Transverse colon (tissue), 4 donors: Measurements from ENCODE around the gene PITPNC1. TPM values are rescaled to one million over a fixed set of nuclear protein-coding genes. Genes with fewer than 3 reads are reported as not detected.

Experiments
- DNase-seq: peaks from one replicate; pipeline ENCODE4 v3.0.0-alpha.2; 2019
- H3K27ac ChIP-seq, 4 donors: fragments of 200-600 bp; sonication (generic); 2 replicates each; pipeline ENCODE4 v1.5.1; 2016 to 2018; ENCODE audit warnings: inconsistent platforms in 4 of 4
- H3K27me3 ChIP-seq: fragments of 200-600 bp; sonication (generic); 2 replicates; pipeline ENCODE4 v1.5.1; 2017; ENCODE audit warnings: inconsistent platforms
- H3K36me3 ChIP-seq, 4 donors: fragments of 200-600 bp; sonication (generic); 2 replicates each; pipeline ENCODE4 v1.5.1; 2017 to 2019; ENCODE audit warnings: inconsistent platforms in 4 of 4
- H3K4me1 ChIP-seq, 4 donors: fragments of 200-600 bp; sonication (generic); 2 replicates each; pipeline ENCODE4 v1.5.1; 2017 to 2020; ENCODE audit warnings: inconsistent platforms in 4 of 4
- H3K4me3 ChIP-seq, 4 donors: fragments of 200-600 bp; sonication (generic); 1 replicate in 1 of 4; 2 replicates in 3 of 4; pipeline versions ENCODE4 v1.5.1 to v1.6.1; 2017 to 2019; ENCODE audit warnings: inconsistent platforms in 4 of 4
- H3K9me3 ChIP-seq, 2 donors: fragments of 200-600 bp; sonication (generic); 2 replicates each; pipeline ENCODE4 v1.5.1; 2017 to 2019; ENCODE audit warnings: inconsistent platforms in 2 of 2
- CTCF ChIP-seq, 5 experiments: fragments of 200-600 bp in 3 of 5; fragments of 450-650 bp in 2 of 5; sonication (generic) in 3 of 5; IDR thresholded peaks; 1 replicate in 2 of 5; 2 replicates in 3 of 5; pipeline ENCODE4 v1.5.1; 2016 to 2017; ENCODE audit warnings: antibody characterized with exemption in 5 of 5, inconsistent platforms in 3 of 5, mild to moderate bottlenecking in 2 of 5, moderate library complexity in 1 of 5
- EP300 ChIP-seq: sonication (generic); formaldehyde crosslinking; IDR thresholded peaks from one replicate; pipeline ENCODE4 v1.6.1; 2017; ENCODE audit warnings: antibody characterized with exemption, low read depth
- POLR2A ChIP-seq: fragments of 450-650 bp; IDR thresholded peaks from one replicate; pipeline ENCODE4 v1.6.1; 2016; ENCODE audit warnings: antibody characterized with exemption, mild to moderate bottlenecking, moderate library complexity
- POLR2AphosphoS5 ChIP-seq, 3 donors: sonication (generic); formaldehyde crosslinking; IDR thresholded peaks; one replicate each; pipeline ENCODE4 v1.6.1; 2016; ENCODE audit warnings: antibody characterized with exemption in 3 of 3
- WGBS, 2 donors: methylation state at CpG; one replicate each; pipeline ENCODE4 v1.1.5; 2018; ENCODE audit warnings: low coverage in 1 of 2; 5-methylcytosine and 5-hydroxymethylcytosine counted together
- in situ Hi-C, 4 donors: fragments of 200-750 bp; cut with MboI; loops; one replicate each; pipeline versions ENCODE4 v1.15.0 to v1.15.1; 2017; ENCODE audit warnings: low sequenced_read_pairs in 3 of 4, low pct_ligation_motif_present in 1 of 4, low pct_unique_long_range_greater_than_20kb in 1 of 4
- intact Hi-C: fragments of 100-400 bp; cut with DNase I; formaldehyde crosslinking; loops from one replicate; pipeline ENCODE4 v1.15.1; 2023; ENCODE audit warnings: low total_unique reads
- total RNA-seq, 4 donors: library from RNA; depleted of rRNA; stranded (reverse); fragments of >200 nt; gene quantifications; one replicate each; pipeline ENCODE4 v1.1.0, GENCODE V29; 2016

PITPNC1 gene
- total RNA-seq, 4 donors from 2014 or later, result 1.6 to 10.3 (median 4.0) TPM

GRCh38 chr17:67548693-67549092, 171.6 kb downstream of the PITPNC1 start:
- DNase-seq, result no peak
- in situ Hi-C loops, result no loop called here
- Histone ChIP-seq H3K27me3 (no peaks in the 10 kb centered on the region), H3K4me3 (no peak overlapping the region), H3K9me3 (no peaks in the 10 kb centered on the region), H3K36me3 (no peaks in the 10 kb centered on the region), H3K4me1 (peaks cover 6 to 15% (median 9%) of the 10 kb centered on the region in 4 donors), H3K27ac (no peak overlapping the region)
- no peak for TF ChIP-seq POLR2A
- no peak for TF ChIP-seq POLR2AphosphoS5 (IDR thresholded peaks at IDR 0.05)
- TF ChIP-seq EP300, result no peak
- TF ChIP-seq CTCF (IDR thresholded peaks at IDR 0.05), result no peak
- WGBS, 2 donors, result 97 to 100% methylated on average over 2 to 3 of the region's 3 CpGs
- intact Hi-C loops, result no loop called here

GRCh38 chr17:67549820-67550219, 172.7 kb downstream of the PITPNC1 start:
- no peak overlapping the region for H3K27ac ChIP-seq
- WGBS, 2 donors, result 84 to 92% methylated on average over 2 to 9 of the region's 9 CpGs
- no peak for TF ChIP-seq CTCF (IDR thresholded peaks at IDR 0.05)
- no peak for TF ChIP-seq EP300
- no peak for TF ChIP-seq POLR2AphosphoS5 (IDR thresholded peaks at IDR 0.05)
- no peak for TF ChIP-seq POLR2A
- DNase-seq, result no peak
- H3K27me3 ChIP-seq, result no peaks in the 10 kb centered on the region
- H3K36me3 ChIP-seq, result no peaks in the 10 kb centered on the region
- in situ Hi-C loops, result no loop called here
- intact Hi-C loops, result no loop called here
- H3K4me1 ChIP-seq, result peaks cover 6 to 15% (median 9%) of the 10 kb centered on the region in 4 donors
- H3K9me3 ChIP-seq, result no peaks in the 10 kb centered on the region
- no peak overlapping the region for H3K4me3 ChIP-seq

GRCh38 chr17:67554634-67555033, 177.6 kb downstream of the PITPNC1 start:
- intact Hi-C loops, result no loop called here
- in situ Hi-C loops, result no loop called here
- no peak for DNase-seq
- Histone ChIP-seq H3K4me3 (no peak overlapping the region), H3K4me1 (no peaks in the 10 kb centered on the region), H3K36me3 (no peaks in the 10 kb centered on the region), H3K27me3 (no peaks in the 10 kb centered on the region), H3K27ac (no peak overlapping the region), H3K9me3 (no peaks in the 10 kb centered on the region)
- TF ChIP-seq CTCF (IDR thresholded peaks at IDR 0.05), result no peak
- no peak for TF ChIP-seq POLR2AphosphoS5 (IDR thresholded peaks at IDR 0.05)
- TF ChIP-seq EP300, result no peak
- no peak for TF ChIP-seq POLR2A
- WGBS, 2 donors, result 95% methylated on average over 6 of the region's 6 CpGs

- 86 to 100% methylated on average over 1 of the region's 1 CpG for WGBS, 2 donors
- in situ Hi-C loops (no loop called here), intact Hi-C loops (no loop called here)
- Histone ChIP-seq H3K9me3 (no peaks in the 10 kb centered on the region), H3K27ac (no peak overlapping the region), H3K27me3 (no peaks in the 10 kb centered on the region), H3K4me1 (no peaks in the 10 kb centered on the region), H3K36me3 (no peaks in the 10 kb centered on the region), H3K4me3 (no peak overlapping the region)
- DNase-seq, result no peak
- TF ChIP-seq POLR2A (no peak), CTCF (IDR thresholded peaks at IDR 0.05) (no peak), EP300 (no peak), POLR2AphosphoS5 (IDR thresholded peaks at IDR 0.05) (no peak)
These were observed 178.8 kb downstream of the PITPNC1 start for GRCh38 chr17:67555855-67556254.
